Prostate gland (tissue), 2 donors: ENCODE measurements around the gene ZNF83.

Experiments used
- CTCF ChIP-seq, 4 experiments: fragments of 200-600 bp in 2 of 4; fragments of 450-650 bp in 2 of 4; sonication (generic) in 2 of 4; IDR thresholded peaks; 1 replicate in 3 of 4; 2 replicates in 1 of 4; pipeline ENCODE4 v1.5.1; 2016 to 2019; ENCODE audit warnings: antibody characterized with exemption in 4 of 4, mild to moderate bottlenecking in 2 of 4, moderate library complexity in 2 of 4
- POLR2A ChIP-seq: fragments of 450-650 bp; IDR thresholded peaks from one replicate; pipeline ENCODE4 v1.6.1; 2016; ENCODE audit warnings: antibody characterized with exemption, mild to moderate bottlenecking

GRCh38 chr19:52665529-52665928, 27.4 kb upstream of the ZNF83 start:
- TF ChIP-seq POLR2A = no peak
- no peak for TF ChIP-seq CTCF (IDR thresholded peaks at IDR 0.05)
